ENCODE results near the gene TRIM44. TPM values are rescaled to one million over a fixed set of nuclear protein-coding genes. Genes with fewer than 3 reads are reported as not detected.

Gene TRIM44
- total RNA-seq, 1 donor from 2014 or later, result 53.3 TPM

DNA sequence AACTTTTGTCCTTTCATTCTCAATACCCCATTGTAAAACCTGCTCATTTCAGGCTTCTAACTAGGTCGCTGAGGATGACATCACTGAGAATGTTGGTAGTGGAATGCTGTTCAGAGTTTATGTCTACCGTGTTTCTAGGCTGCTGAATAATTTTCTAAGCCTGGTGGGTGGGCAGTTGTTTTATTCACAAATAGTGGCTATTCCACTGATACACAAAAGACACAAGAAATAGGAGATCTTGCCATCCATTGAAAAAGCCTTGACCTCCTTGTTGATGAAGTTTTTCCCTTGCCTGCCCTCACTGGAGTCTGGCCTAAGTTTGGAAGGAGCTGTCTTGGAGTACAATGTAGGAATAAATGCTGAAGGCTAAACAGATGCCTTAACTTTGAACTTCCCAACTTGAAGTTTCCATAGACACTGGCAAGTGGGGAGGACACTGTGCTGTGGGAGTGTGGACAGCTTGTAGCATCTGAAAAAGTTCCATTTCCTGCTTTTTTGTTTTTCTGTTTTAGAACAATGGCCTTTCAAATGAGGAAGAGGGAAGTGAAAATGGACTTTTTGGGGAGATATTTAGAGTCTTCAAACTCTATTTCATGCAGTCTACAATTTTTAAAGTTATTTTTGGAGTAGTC lies 59.2 kb downstream of the TRIM44 start:
- Mint-ChIP-seq H3K9me3 (ENCODE audit: unreplicated experiment) (no peaks in the 10 kb centered on the region), H3K27me3 (ENCODE audit: unreplicated experiment) (no peaks in the 10 kb centered on the region), H3K4me1 (ENCODE audit: low read depth, unreplicated experiment) (peaks cover 6% of the 10 kb centered on the region), H3K4me3 (ENCODE audit: unreplicated experiment) (no peak overlapping the region), H3K27ac (ENCODE audit: unreplicated experiment) (no peak overlapping the region), H3K36me3 (ENCODE audit: unreplicated experiment) (peaks cover 6% of the 10 kb centered on the region)
- TF ChIP-seq, protein P1, sequence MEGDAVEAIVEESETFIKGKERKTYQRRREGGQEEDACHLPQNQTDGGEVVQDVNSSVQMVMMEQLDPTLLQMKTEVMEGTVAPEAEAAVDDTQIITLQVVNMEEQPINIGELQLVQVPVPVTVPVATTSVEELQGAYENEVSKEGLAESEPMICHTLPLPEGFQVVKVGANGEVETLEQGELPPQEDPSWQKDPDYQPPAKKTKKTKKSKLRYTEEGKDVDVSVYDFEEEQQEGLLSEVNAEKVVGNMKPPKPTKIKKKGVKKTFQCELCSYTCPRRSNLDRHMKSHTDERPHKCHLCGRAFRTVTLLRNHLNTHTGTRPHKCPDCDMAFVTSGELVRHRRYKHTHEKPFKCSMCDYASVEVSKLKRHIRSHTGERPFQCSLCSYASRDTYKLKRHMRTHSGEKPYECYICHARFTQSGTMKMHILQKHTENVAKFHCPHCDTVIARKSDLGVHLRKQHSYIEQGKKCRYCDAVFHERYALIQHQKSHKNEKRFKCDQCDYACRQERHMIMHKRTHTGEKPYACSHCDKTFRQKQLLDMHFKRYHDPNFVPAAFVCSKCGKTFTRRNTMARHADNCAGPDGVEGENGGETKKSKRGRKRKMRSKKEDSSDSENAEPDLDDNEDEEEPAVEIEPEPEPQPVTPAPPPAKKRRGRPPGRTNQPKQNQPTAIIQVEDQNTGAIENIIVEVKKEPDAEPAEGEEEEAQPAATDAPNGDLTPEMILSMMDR (IDR thresholded peaks at IDR 0.05; ENCODE audit: partially characterized antibody, unreplicated experiment), result no peak
- DNase-seq, result no peak

DNA sequence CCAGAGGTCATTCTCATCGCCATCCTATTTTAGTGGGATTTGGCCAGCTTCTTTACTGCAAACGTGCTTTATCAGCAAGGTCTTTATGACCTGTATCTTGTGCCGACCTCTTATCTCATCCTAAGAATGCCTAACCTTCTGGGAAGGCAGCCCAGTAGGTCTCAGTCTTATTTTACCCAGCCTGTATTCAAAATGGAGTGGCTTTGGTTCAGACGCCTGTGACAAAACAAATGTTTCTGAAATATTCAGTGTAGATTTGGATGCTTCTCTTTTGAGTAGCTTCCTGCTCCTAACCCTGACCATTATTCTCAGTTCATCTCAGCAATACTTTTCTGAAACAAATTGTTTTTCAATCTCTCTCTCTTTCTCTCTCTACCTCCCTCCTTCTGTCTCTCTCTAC lies 60.1 kb downstream of the TRIM44 start:
- peaks cover 6% of the 10 kb centered on the region for H3K36me3 Mint-ChIP-seq (ENCODE audit: unreplicated experiment)
- no peaks in the 10 kb centered on the region for H3K27me3 Mint-ChIP-seq (ENCODE audit: unreplicated experiment)

DNA sequence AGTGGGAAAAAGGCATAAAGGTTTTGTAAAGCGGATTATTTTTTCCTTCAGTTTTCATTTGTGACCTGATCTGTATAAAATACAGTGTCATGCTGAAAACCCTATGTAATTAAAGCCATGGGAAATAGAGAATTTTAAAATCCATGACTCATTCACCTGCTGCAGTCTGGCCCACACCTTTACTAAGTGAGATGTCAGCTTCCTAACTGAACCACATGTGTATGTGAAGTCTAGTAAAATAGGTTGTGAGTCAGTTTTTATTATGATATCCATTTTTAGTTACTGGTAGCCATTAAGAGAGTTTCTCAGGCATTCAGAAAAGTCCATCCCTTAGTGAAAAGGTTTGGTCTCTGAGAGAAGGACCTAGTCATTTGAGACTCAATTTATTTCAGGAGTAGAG lies 60.9 kb downstream of the TRIM44 start:
- H3K9me3 Mint-ChIP-seq (ENCODE audit: unreplicated experiment), result no peaks in the 10 kb centered on the region
- no peak for DNase-seq

More for the DNA sequence above, 60.1 kb downstream of the TRIM44 start:
- H3K27ac Mint-ChIP-seq (ENCODE audit: unreplicated experiment), result no peak overlapping the region
- DNase-seq, result no peak
- H3K9me3 Mint-ChIP-seq (ENCODE audit: unreplicated experiment), result no peaks in the 10 kb centered on the region
- no peak overlapping the region for H3K4me3 Mint-ChIP-seq (ENCODE audit: unreplicated experiment)
- H3K4me1 Mint-ChIP-seq (ENCODE audit: low read depth, unreplicated experiment), result no peaks in the 10 kb centered on the region
- TF ChIP-seq, protein P1 (IDR thresholded peaks at IDR 0.05; ENCODE audit: partially characterized antibody, unreplicated experiment), result no peak

DNA sequence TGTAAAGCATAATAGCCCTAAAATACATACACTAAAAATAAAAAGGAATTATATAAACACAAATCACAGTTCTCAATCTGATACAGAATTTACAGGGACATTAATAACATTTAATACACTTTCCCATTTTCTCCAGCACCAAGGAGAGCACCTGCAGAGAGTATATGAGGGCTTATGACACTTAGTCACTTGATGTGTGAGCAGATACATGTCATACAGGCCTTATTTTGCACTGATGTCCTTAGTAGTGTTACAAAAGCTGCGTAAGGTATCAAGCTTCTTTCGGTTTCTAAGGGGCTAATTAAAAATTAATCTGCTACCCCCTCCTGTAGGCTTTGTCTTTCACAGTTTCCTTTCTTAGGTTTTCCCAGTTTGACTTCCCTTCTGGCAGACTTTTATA lies 61.3 kb downstream of the TRIM44 start:
- TF ChIP-seq, protein P1 (IDR thresholded peaks at IDR 0.05; ENCODE audit: partially characterized antibody, unreplicated experiment), result no peak
- no peak overlapping the region for H3K4me3 Mint-ChIP-seq (ENCODE audit: unreplicated experiment)
- DNase-seq, result no peak
- no peaks in the 10 kb centered on the region for H3K27me3 Mint-ChIP-seq (ENCODE audit: unreplicated experiment)
- H3K36me3 Mint-ChIP-seq (ENCODE audit: unreplicated experiment), result peaks cover 6% of the 10 kb centered on the region
- no peaks in the 10 kb centered on the region for H3K9me3 Mint-ChIP-seq (ENCODE audit: unreplicated experiment)
- no peak overlapping the region for H3K27ac Mint-ChIP-seq (ENCODE audit: unreplicated experiment)
- H3K4me1 Mint-ChIP-seq (ENCODE audit: low read depth, unreplicated experiment), result no peaks in the 10 kb centered on the region

More for the DNA sequence above, 60.9 kb downstream of the TRIM44 start:
- Mint-ChIP-seq H3K4me1 (ENCODE audit: low read depth, unreplicated experiment) (no peaks in the 10 kb centered on the region), H3K27me3 (ENCODE audit: unreplicated experiment) (no peaks in the 10 kb centered on the region), H3K36me3 (ENCODE audit: unreplicated experiment) (peaks cover 6% of the 10 kb centered on the region), H3K27ac (ENCODE audit: unreplicated experiment) (no peak overlapping the region), H3K4me3 (ENCODE audit: unreplicated experiment) (no peak overlapping the region)
- TF ChIP-seq, protein P1 (IDR thresholded peaks at IDR 0.05; ENCODE audit: partially characterized antibody, unreplicated experiment), result no peak

DNA sequence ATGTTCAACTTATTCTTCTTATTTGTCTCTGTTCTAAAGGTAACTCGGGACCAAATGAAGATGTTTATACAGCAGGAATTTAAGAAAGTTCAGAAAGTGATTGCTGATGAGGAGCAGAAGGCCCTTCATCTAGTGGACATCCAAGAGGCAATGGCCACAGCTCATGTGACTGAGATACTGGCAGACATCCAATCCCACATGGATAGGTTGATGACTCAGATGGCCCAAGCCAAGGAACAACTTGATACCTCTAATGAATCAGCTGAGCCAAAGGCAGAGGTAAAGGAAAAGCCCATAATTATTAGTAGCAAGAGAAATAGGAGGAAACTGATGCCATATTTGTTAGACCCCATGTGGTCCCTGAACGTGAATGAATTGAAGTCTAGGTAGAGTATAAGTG lies 63.3 kb downstream of the TRIM44 start:
- Mint-ChIP-seq H3K4me3 (ENCODE audit: unreplicated experiment) (no peak overlapping the region), H3K9me3 (ENCODE audit: unreplicated experiment) (peaks cover 3% of the 10 kb centered on the region), H3K4me1 (ENCODE audit: low read depth, unreplicated experiment) (no peaks in the 10 kb centered on the region), H3K27ac (ENCODE audit: unreplicated experiment) (no peak overlapping the region), H3K36me3 (ENCODE audit: unreplicated experiment) (peaks cover 17% of the 10 kb centered on the region), H3K27me3 (ENCODE audit: unreplicated experiment) (no peaks in the 10 kb centered on the region)
- no peak for DNase-seq
- TF ChIP-seq, protein P1 (IDR thresholded peaks at IDR 0.05; ENCODE audit: partially characterized antibody, unreplicated experiment), result no peak

All from glutamatergic neuron (in vitro differentiated cells).